ENCODE measurements around the gene CBY1.

Gene CBY1

DNA sequence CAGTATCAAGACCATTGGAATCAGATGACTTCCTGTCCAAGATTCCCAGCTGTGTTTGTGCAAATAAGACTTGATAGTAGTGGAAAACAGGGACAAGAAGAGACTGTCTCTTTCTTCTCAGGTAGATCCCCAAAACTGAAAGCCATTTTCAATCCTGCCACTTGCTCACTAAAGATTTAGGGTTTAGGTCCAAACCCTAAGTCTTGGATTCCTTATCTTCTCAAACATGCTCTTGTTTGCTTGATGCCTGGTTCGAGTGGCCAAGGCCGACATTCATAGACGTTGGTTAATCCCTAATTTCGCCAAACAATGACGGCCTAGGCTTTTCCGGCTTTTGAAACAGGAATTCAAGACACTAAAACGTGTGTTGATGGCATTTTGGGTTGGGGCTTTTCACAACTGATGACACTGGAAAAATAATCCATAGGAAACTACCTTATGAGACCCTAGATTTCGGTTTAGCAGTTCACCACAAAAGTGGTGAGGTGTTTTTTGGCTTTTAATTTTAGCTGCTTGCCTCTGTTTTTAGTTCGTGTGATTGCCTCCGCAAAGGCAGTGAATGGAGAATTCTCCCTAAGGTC, 48.3 kb downstream of the CBY1 start:
- Histone ChIP-seq H4K20me1 (peaks cover 31 to 39% (median 37%) of the 10 kb centered on the region in 11 experiments), H3K4me2 (peak overlapping the region; percentile 71 to 93 (median 82)), H3K9ac (peak overlapping the region; percentile 0 to 65 (median 51); a peak in 19 of 22 replicates), H3K27me3 (peaks cover 0 to 7% (median 0%) of the 10 kb centered on the region in 11 experiments; a peak in 2 of 22 replicates), H3K4me1 (peaks cover 44 to 64% (median 53%) of the 10 kb centered on the region in 10 experiments), H3K4me3 (peak overlapping the region; percentile 43 to 62 (median 48); a peak in 17 of 20 replicates), H3K9me3 (replicated peaks in 1 of 11) (no peaks in the 10 kb centered on the region), H3K36me3 (peaks cover 1 to 14% (median 4%) of the 10 kb centered on the region in 11 experiments; a peak in 17 of 22 replicates), H3K27ac (peak overlapping the region in 10 of 11 experiments; percentile 14 to 63 (median 36); a peak in 14 of 22 replicates)
- TF ChIP-seq Cebpa-rat (IDR thresholded peaks at IDR 0.05): no peak

DNA sequence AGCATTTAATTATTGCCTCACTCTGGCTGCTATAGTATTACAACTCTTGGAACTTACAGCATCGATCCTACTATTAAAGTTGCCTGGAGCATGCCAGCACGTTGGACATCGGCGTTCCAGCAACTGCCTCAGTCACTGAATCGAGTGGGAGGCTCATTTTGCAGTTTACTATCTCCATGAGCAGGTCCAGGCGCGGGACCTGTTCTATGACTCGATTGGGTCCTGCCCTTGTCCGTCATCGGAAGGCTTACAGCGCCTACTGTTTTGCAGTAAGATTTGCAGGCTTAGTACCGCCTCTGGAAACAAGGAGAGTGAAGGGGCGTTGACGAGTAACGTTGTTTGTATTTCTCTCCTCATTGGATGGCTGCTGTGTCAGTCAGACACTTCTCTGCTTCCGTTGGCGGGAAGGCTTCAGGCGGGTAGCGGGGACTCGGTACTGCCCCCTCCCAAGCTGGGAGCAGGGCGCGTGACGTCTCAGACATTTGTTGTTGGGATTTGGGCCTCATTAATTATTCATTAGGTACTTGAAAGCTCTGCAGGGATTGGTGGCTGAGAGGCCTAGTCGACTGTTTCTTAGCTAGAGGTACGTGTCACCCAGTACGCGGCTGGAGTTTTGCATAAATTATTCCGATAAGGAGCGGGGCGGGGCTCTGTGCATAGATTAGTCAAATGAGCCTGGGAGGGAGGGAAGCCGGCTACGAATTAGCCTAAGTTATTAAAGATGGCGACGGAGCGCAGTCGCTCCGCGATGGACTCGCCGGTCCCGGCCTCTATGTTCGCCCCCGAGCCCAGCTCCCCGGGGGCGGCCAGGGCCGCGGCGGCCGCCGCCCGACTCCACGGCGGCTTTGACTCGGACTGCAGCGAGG, 49.0 kb downstream of the CBY1 start, which contains the start of gene GTPBP1:
TSS of gene GTPBP1 (plus strand) at position 710 of the 866 bp plus-strand sequence. CDS start at position 722, 12 bp downstream.
- Histone ChIP-seq H3K27me3 (peaks cover 0 to 7% (median 0%) of the 10 kb centered on the region in 11 experiments; a peak in 2 of 22 replicates), H3K9ac (peak within 1 kb of the TSS; percentile 92 to 98 (median 95)), H3K4me2 (peak within 1 kb of the TSS; percentile 87 to 97 (median 93)), H4K20me1 (peaks cover 38 to 46% (median 44%) of the 10 kb centered on the region in 11 experiments), H3K27ac (peak within 1 kb of the TSS; percentile 88 to 95 (median 94)), H3K4me3 (peak within 1 kb of the TSS; percentile 88 to 99 (median 94)), H3K4me1 (peaks cover 45 to 65% (median 56%) of the 10 kb centered on the region in 10 experiments), H3K9me3 (replicated peaks in 1 of 11) (no peaks in the 10 kb centered on the region), H3K36me3 (peaks cover 8 to 22% (median 11%) of the 10 kb centered on the region in 11 experiments; a peak in 17 of 22 replicates)
- TF ChIP-seq Cebpa-rat (IDR thresholded peaks at IDR 0.05): no peak

GRCh38 chr22:38706101-38706900, 49.9 kb downstream of the CBY1 start:
- peak overlapping the region; percentile 92 to 98 (median 95) for H3K9ac ChIP-seq

GRCh38 chr22:38706901-38707195, 50.4 kb downstream of the CBY1 start:
- no peaks in the 10 kb centered on the region for H3K27me3 ChIP-seq
- H3K4me3 ChIP-seq: peak overlapping the region; percentile 88 to 99 (median 94)
- H3K27ac ChIP-seq: peak overlapping the region in 10 of 11 experiments; percentile 90 to 95 (median 94); a peak in 20 of 22 replicates
- H4K20me1 ChIP-seq: peaks cover 50 to 60% (median 55%) of the 10 kb centered on the region in 11 experiments
- peak overlapping the region; percentile 92 to 98 (median 95) for H3K9ac ChIP-seq
- H3K9me3 ChIP-seq (replicated peaks in 1 of 11): no peaks in the 10 kb centered on the region
- H3K4me2 ChIP-seq: peak overlapping the region; percentile 87 to 97 (median 91)
- peaks cover 9 to 34% (median 25%) of the 10 kb centered on the region in 11 experiments; a peak in 20 of 22 replicates for H3K36me3 ChIP-seq
- peaks cover 39 to 56% (median 49%) of the 10 kb centered on the region in 10 experiments for H3K4me1 ChIP-seq
- TF ChIP-seq Cebpa-rat (IDR thresholded peaks at IDR 0.05): no peak

More at GRCh38 chr22:38706101-38706900, 49.9 kb downstream of the CBY1 start:
- Histone ChIP-seq H3K4me3 (peak overlapping the region; percentile 88 to 99 (median 94)), H3K4me2 (peak overlapping the region; percentile 87 to 97 (median 91)), H3K36me3 (peaks cover 9 to 29% (median 19%) of the 10 kb centered on the region in 11 experiments; a peak in 19 of 22 replicates), H3K27me3 (peaks cover 0 to 5% (median 0%) of the 10 kb centered on the region in 11 experiments; a peak in 2 of 22 replicates), H3K27ac (peak overlapping the region; percentile 88 to 95 (median 94)), H3K9me3 (replicated peaks in 1 of 11) (no peaks in the 10 kb centered on the region), H3K4me1 (peaks cover 45 to 62% (median 55%) of the 10 kb centered on the region in 10 experiments), H4K20me1 (peaks cover 45 to 55% (median 50%) of the 10 kb centered on the region in 11 experiments)
- TF ChIP-seq Cebpa-rat (IDR thresholded peaks at IDR 0.05): no peak

DNA sequence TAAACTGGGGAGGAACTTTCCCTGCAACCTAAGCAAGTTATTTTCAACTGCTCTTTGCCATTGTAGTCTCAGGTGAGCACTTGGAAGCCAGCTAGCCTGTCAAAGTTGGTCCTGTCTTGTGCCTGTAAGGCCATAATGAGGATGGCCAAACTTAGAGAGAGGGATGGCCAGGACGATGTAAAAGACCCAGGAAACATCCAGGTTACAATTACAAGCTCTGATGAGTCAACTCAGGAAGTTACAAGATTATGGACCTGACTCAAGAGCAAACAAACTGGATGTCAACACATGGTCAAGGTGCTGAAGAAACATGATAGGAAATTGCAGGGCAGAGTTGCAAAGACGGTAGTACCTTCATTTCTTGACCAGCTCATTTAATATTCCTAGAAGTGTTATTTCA, 50.9 kb downstream of the CBY1 start:
- peak overlapping the region in 8 of 11 experiments; percentile 90 to 95 (median 93); a peak in 8 of 22 replicates for H3K27ac ChIP-seq
- no peak for TF ChIP-seq Cebpa-rat (IDR thresholded peaks at IDR 0.05)
- H3K4me3 ChIP-seq: peak overlapping the region; percentile 88 to 99 (median 94)
- peak overlapping the region; percentile 87 to 97 (median 91) for H3K4me2 ChIP-seq
- H3K9ac ChIP-seq: peak overlapping the region; percentile 92 to 98 (median 95); a peak in 20 of 22 replicates
- peaks cover 13 to 39% (median 30%) of the 10 kb centered on the region in 11 experiments; a peak in 20 of 22 replicates for H3K36me3 ChIP-seq
- H4K20me1 ChIP-seq: peaks cover 55 to 65% (median 60%) of the 10 kb centered on the region in 11 experiments
- no peaks in the 10 kb centered on the region for H3K27me3 ChIP-seq
- no peaks in the 10 kb centered on the region for H3K9me3 ChIP-seq (replicated peaks in 1 of 11)
- H3K4me1 ChIP-seq: peaks cover 41 to 55% (median 51%) of the 10 kb centered on the region in 10 experiments

- peaks cover 61 to 71% (median 67%) of the 10 kb centered on the region in 11 experiments for H4K20me1 ChIP-seq
- peak overlapping the region; percentile 87 to 97 (median 91) for H3K4me2 ChIP-seq
- no peak overlapping the region for H3K27ac ChIP-seq
- no peak for TF ChIP-seq Cebpa-rat (IDR thresholded peaks at IDR 0.05)
- H3K4me1 ChIP-seq: peaks cover 45 to 61% (median 56%) of the 10 kb centered on the region in 10 experiments
- peak overlapping the region in 1 of 11 experiments; percentile 97; a peak in 1 of 22 replicates for H3K9ac ChIP-seq
- H3K4me3 ChIP-seq: peak overlapping the region in 4 of 10 experiments; percentile 91 to 95 (median 94); a peak in 3 of 20 replicates
- H3K36me3 ChIP-seq: peaks cover 16 to 46% (median 33%) of the 10 kb centered on the region in 11 experiments; a peak in 20 of 22 replicates
- H3K9me3 ChIP-seq (replicated peaks in 1 of 11): no peaks in the 10 kb centered on the region
- H3K27me3 ChIP-seq: no peaks in the 10 kb centered on the region
Observed at GRCh38 chr22:38707984-38708383, 51.5 kb downstream of the CBY1 start.

DNA sequence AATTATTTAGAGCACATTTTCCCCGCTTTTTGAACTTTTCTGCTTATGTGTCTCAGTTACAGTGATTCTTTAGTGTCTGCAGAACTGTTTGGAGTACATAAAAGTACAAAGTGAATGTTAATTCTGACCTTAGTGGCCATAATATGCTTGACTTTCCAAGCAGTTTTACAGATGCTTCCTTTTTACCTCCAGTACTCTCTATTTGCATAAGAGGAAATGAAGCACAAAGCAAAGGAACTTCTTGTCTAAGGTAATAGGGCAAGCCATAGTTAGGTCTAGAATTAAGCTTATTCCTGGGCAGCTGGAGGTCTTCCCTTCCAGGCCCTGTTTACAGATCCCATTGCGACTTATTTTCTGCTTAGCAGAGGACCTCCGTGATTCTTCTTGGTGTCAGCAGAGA, 52.9 kb downstream of the CBY1 start:
- no peak for TF ChIP-seq Cebpa-rat (IDR thresholded peaks at IDR 0.05)
- H3K4me1 ChIP-seq: peaks cover 44 to 68% (median 57%) of the 10 kb centered on the region in 10 experiments
- peaks cover 16 to 59% (median 33%) of the 10 kb centered on the region in 11 experiments; a peak in 20 of 22 replicates for H3K36me3 ChIP-seq
- H3K9me3 ChIP-seq (replicated peaks in 1 of 11): no peaks in the 10 kb centered on the region
- peak overlapping the region; percentile 87 to 97 (median 91) for H3K4me2 ChIP-seq
- H3K9ac ChIP-seq: peak overlapping the region in 1 of 11 experiments; percentile 29; a peak in 1 of 22 replicates
- no peaks in the 10 kb centered on the region for H3K27me3 ChIP-seq
- no peak overlapping the region for H3K27ac ChIP-seq
- no peak overlapping the region for H3K4me3 ChIP-seq
- peaks cover 73 to 85% (median 80%) of the 10 kb centered on the region in 11 experiments for H4K20me1 ChIP-seq

DNA sequence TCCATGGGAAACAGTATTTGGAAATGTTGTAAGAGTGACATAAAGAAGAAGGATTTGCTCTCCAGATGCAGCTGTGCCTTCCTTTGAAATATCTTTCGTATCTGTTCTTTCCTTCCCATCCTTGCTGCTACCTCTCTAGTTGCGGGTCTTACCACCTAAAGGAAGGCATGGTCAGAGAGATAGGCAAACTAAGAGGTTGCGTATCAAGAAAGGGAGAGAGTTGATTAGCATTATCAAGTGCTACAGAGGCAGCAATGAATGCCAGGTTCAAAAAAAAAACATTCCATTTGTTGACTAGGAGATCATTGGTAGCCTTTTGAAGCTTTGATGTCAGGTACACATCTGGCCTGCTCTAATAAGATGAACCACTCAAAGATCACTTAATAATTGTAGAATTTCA, 53.9 kb downstream of the CBY1 start:
- H3K9me3 ChIP-seq (replicated peaks in 1 of 11): no peaks in the 10 kb centered on the region
- TF ChIP-seq Cebpa-rat (IDR thresholded peaks at IDR 0.05): no peak
- peaks cover 84 to 95% (median 90%) of the 10 kb centered on the region in 11 experiments for H4K20me1 ChIP-seq
- H3K36me3 ChIP-seq: peaks cover 16 to 69% (median 40%) of the 10 kb centered on the region in 11 experiments; a peak in 20 of 22 replicates
- H3K27ac ChIP-seq: no peak overlapping the region
- H3K4me2 ChIP-seq: no peak overlapping the region; a peak in 2 of 22 replicates
- H3K9ac ChIP-seq: no peak overlapping the region
- no peak overlapping the region for H3K4me3 ChIP-seq
- H3K4me1 ChIP-seq: peaks cover 35 to 68% (median 53%) of the 10 kb centered on the region in 10 experiments
- no peaks in the 10 kb centered on the region for H3K27me3 ChIP-seq
